Panc1 (cell line): ENCODE measurements around the gene S100A6. TPM values are rescaled to one million over a fixed set of nuclear protein-coding genes. Genes with fewer than 3 reads are reported as not detected.

Experiments
- ATAC-seq: fragments of 200-7000 bp; cut with Tn5 transposase; 2 replicates; pipeline ENCODE4 v1.9.1; 2020; ENCODE audit warnings: mild to moderate bottlenecking, moderate library complexity
- BruUV-seq: library from RNA; stranded (reverse); fragments of 400-500 nt; replicated peaks from 2 replicates; lab custom pipeline; 2021; lab: Mats Ljungman, UMichigan
- CTCF ChIA-PET: fragments of 300-600 bp; sonication (Branson Sonifier 250); formaldehyde crosslinking; loops from one replicate; lab custom pipeline; 2022; ENCODE audit warnings: antibody characterized with exemption; lab: Charles Lee
- POLR2A ChIA-PET: fragments of 300-600 bp; sonication (Branson Sonifier 250); formaldehyde crosslinking; loops from one replicate; lab custom pipeline; 2022; ENCODE audit warnings: antibody characterized with exemption; lab: Charles Lee
- DNase-seq: peaks from one replicate; pipeline ENCODE4 v3.0.0-alpha.2; 2010; ENCODE audit warnings: low read depth, low spot score
- H3K27ac ChIP-seq: 2 replicates; pipeline ENCODE4 v1.5.1; 2011; ENCODE audit warnings: mild to moderate bottlenecking, low read length, inconsistent platforms
- H3K27me3 ChIP-seq: fragments of 200-500 bp; sonication (Bioruptor generic); 2 replicates; pipeline ENCODE4 v1.6.0; 2014; ENCODE audit warnings: low read length, inconsistent platforms; ENCODE audit not compliant: control insufficient read depth, insufficient read depth
- H3K36me3 ChIP-seq: fragments of 200-500 bp; sonication (Bioruptor generic); 2 replicates; pipeline ENCODE4 v1.5.1; 2014; ENCODE audit warnings: inconsistent platforms, mild to moderate bottlenecking, low read length, moderate library complexity; ENCODE audit not compliant: control insufficient read depth, insufficient read depth
- H3K4me1 ChIP-seq: 2 replicates; pipeline ENCODE4 v1.5.1; 2011; ENCODE audit warnings: inconsistent platforms, mild to moderate bottlenecking, low read length, moderate library complexity; ENCODE audit not compliant: control insufficient read depth, insufficient read depth
- H3K4me3 ChIP-seq, 2 experiments: 2 replicates each; pipeline ENCODE4 v1.5.1; 2011 to 2012; ENCODE audit warnings: low read depth in 2 of 2, low read length in 2 of 2, mild to moderate bottlenecking in 2 of 2, inconsistent platforms in 1 of 2, moderate library complexity in 1 of 2
- H3K9me3 ChIP-seq: fragments of 200-500 bp; sonication (Bioruptor generic); 2 replicates; pipeline ENCODE4 v1.5.1; 2014; ENCODE audit warnings: low read depth, mild to moderate bottlenecking, inconsistent platforms, low read length, moderate library complexity; ENCODE audit not compliant: control insufficient read depth, insufficient read depth
- POLR2AphosphoS5 ChIP-seq: IDR thresholded peaks from 2 replicates; pipeline ENCODE4 v1.6.1; 2012; ENCODE audit warnings: mild to moderate bottlenecking, low read depth, low read length, moderate library complexity
- SIN3A ChIP-seq: IDR thresholded peaks from 2 replicates; pipeline ENCODE4 v1.6.1; 2012; ENCODE audit warnings: low read depth, mild to moderate bottlenecking, low read length, moderate library complexity, borderline replicate concordance; ENCODE audit not compliant: insufficient read depth
- TCF7L2 ChIP-seq: IDR thresholded peaks from 2 replicates; pipeline ENCODE4 v1.6.1; 2011; ENCODE audit warnings: mild to moderate bottlenecking, low read depth, low read length, inconsistent platforms
- in situ Hi-C: cut with HindIII; loops from 2 replicates; pipeline ENCODE4 v1.10.0; 2016; ENCODE audit warnings: low sequenced_read_pairs, low pct_unique_long_range_greater_than_20kb
- intact Hi-C: fragments of 100-400 bp; cut with micrococcal nuclease; formaldehyde crosslinking; loops from one replicate; pipeline ENCODE4 v1.10.0; 2022; ENCODE audit not compliant: unreplicated experiment
- total RNA-seq: library from RNA; stranded (reverse); gene quantifications from one replicate; pipeline ENCODE4 v1.2.1, GENCODE V29; 2021; ENCODE audit not compliant: unreplicated experiment
- TF ChIP-seq, protein P1 (sequence below), 2 experiments: IDR thresholded peaks; 2 replicates each; pipeline ENCODE4 v1.6.1; 2011 to 2012; ENCODE audit warnings: low read depth in 2 of 2, control low read depth in 1 of 2, low read length in 1 of 2, mild to moderate bottlenecking in 1 of 2, moderate library complexity in 1 of 2; ENCODE audit not compliant: insufficient read depth in 1 of 2
- TF ChIP-seq, protein P2 (sequence below): fragments of 450-650 bp; IDR thresholded peaks from 2 replicates; pipeline ENCODE4 v1.5.1; 2017; ENCODE audit warnings: mild to moderate bottlenecking

S100A6 gene
- total RNA-seq, 1 experiment from 2014 or later, result 1,986 TPM

GRCh38 chr1:153513666-153514065 is 22.1 kb downstream of the S100A6 start:
- ChIA-PET CTCF (no interaction called here), POLR2A (no interaction called here)
- Histone ChIP-seq H3K4me1 (peaks cover 26% of the 10 kb centered on the region), H3K4me3 (no peak overlapping the region), H3K27me3 (no peaks in the 10 kb centered on the region), H3K27ac (peak overlapping the region; percentile 72), H3K36me3 (no peaks in the 10 kb centered on the region), H3K9me3 (no peaks in the 10 kb centered on the region)
- DNase-seq (no peak), ATAC-seq (no peak)
- in situ Hi-C loops, result no loop called here
- TF ChIP-seq POLR2AphosphoS5 (no peak), SIN3A (no peak), TCF7L2 (no peak)
- TF ChIP-seq, protein P1, sequence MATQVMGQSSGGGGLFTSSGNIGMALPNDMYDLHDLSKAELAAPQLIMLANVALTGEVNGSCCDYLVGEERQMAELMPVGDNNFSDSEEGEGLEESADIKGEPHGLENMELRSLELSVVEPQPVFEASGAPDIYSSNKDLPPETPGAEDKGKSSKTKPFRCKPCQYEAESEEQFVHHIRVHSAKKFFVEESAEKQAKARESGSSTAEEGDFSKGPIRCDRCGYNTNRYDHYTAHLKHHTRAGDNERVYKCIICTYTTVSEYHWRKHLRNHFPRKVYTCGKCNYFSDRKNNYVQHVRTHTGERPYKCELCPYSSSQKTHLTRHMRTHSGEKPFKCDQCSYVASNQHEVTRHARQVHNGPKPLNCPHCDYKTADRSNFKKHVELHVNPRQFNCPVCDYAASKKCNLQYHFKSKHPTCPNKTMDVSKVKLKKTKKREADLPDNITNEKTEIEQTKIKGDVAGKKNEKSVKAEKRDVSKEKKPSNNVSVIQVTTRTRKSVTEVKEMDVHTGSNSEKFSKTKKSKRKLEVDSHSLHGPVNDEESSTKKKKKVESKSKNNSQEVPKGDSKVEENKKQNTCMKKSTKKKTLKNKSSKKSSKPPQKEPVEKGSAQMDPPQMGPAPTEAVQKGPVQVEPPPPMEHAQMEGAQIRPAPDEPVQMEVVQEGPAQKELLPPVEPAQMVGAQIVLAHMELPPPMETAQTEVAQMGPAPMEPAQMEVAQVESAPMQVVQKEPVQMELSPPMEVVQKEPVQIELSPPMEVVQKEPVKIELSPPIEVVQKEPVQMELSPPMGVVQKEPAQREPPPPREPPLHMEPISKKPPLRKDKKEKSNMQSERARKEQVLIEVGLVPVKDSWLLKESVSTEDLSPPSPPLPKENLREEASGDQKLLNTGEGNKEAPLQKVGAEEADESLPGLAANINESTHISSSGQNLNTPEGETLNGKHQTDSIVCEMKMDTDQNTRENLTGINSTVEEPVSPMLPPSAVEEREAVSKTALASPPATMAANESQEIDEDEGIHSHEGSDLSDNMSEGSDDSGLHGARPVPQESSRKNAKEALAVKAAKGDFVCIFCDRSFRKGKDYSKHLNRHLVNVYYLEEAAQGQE (IDR thresholded peaks at IDR 0.05; ENCODE audit: insufficient read depth in 1 of 2, low read depth in 2 of 2, low read length in 1 of 2), result no peak
- TF ChIP-seq, protein P2, sequence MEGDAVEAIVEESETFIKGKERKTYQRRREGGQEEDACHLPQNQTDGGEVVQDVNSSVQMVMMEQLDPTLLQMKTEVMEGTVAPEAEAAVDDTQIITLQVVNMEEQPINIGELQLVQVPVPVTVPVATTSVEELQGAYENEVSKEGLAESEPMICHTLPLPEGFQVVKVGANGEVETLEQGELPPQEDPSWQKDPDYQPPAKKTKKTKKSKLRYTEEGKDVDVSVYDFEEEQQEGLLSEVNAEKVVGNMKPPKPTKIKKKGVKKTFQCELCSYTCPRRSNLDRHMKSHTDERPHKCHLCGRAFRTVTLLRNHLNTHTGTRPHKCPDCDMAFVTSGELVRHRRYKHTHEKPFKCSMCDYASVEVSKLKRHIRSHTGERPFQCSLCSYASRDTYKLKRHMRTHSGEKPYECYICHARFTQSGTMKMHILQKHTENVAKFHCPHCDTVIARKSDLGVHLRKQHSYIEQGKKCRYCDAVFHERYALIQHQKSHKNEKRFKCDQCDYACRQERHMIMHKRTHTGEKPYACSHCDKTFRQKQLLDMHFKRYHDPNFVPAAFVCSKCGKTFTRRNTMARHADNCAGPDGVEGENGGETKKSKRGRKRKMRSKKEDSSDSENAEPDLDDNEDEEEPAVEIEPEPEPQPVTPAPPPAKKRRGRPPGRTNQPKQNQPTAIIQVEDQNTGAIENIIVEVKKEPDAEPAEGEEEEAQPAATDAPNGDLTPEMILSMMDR, result no peak
- no TSS peak for BruUV-seq
- intact Hi-C loops, result loop anchor here (5.0 to 10.0 kb wide), 2 partner anchors 104 to 261 kb away; partner anchors contain the start of genes S100A14 and SLC27A3

- TF ChIP-seq, protein P1 (IDR thresholded peaks at IDR 0.05; ENCODE audit: insufficient read depth in 1 of 2, low read depth in 2 of 2, low read length in 1 of 2), result no peak
- TF ChIP-seq TCF7L2 (no peak), POLR2AphosphoS5 (no peak), SIN3A (no peak)
- TF ChIP-seq, protein P2, result no peak
- Histone ChIP-seq H3K27ac (peak overlapping the region; percentile 72), H3K27me3 (no peaks in the 10 kb centered on the region), H3K36me3 (no peaks in the 10 kb centered on the region), H3K4me3 (no peak overlapping the region), H3K4me1 (peaks cover 29% of the 10 kb centered on the region), H3K9me3 (no peaks in the 10 kb centered on the region)
- DNase-seq (no peak), ATAC-seq (no peak)
- CTCF ChIA-PET, result no interaction called here
- POLR2A ChIA-PET, result no interaction called here
- intact Hi-C loops (loop anchor here (5.0 to 10.0 kb wide), 2 partner anchors 104 to 262 kb away; partner anchors contain the start of genes S100A14 and SLC27A3), in situ Hi-C loops (no loop called here)
- BruUV-seq, result no TSS peak
Measured at GRCh38 chr1:153513023-153513422, 22.8 kb downstream of the S100A6 start.
